NOMO-1 (cell line): ENCODE measurements around the gene GJC2.
"Not testable (repeated sequence)": the region's sequence is repeated elsewhere in the genome, so short reads cannot be mapped to it uniquely, and the experiment has no call there.

ENCODE experiments used
- DNase-seq, 2 experiments: peaks; one replicate each; lab custom pipeline; 2025; ENCODE audit not compliant: unreplicated experiment in 2 of 2; lab: John Stamatoyannopoulos, UW

Gene GJC2

DNA sequence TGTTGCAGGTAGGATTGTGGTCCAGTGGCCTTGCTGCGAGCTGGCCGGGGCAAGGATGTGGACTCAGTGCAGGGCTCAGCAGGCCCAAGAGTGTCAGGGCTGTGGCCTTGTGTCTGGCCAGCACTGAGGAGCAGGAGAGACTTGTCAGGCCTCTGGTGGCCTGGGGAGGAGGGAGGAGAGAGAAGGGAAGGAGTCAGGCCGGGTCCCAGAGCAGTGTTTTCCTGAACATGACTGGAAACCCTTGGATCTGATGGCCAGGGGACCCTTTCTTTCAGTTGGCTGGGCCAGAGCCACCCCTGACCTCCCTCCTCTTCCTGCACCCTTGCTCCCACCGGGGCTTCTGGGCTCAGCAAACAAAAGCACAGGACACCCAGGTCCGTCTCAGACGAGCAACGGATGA, 20.9 kb downstream of the GJC2 start:
- no peak for DNase-seq

DNA sequence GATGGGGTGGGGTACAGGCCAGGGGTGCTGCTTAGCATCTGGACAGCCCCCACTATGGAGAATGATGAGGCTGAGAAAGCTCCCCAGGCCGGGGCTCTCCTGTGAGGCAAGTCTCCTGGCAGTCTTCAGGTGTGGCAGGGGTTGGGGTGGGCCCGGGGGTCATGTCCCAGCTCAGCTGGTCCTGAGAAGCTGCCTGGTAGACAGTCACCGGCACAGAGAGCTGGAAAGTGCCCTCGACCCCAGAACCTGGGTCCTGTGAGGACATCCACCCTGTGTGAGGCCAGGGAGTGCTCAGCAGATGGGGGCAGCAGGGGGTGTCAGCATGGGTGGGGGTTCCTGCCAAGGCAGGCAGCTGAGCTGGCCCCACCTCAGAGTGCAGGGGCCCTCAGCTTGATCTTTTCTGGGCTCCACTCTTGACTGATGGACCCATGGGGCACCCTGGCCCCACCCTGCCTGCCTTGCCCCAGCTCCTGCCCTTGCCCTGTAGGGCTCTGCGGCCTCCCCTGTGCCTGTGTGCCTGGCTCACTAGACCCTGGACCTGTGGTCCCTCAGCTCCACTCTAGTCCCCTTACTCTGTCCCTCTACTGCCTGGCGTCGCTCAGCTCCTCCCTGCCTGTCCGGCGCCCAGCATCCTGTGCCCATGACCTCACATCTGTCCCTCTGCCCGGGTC, 21.6 kb downstream of the GJC2 start:
- no peak for DNase-seq

DNA sequence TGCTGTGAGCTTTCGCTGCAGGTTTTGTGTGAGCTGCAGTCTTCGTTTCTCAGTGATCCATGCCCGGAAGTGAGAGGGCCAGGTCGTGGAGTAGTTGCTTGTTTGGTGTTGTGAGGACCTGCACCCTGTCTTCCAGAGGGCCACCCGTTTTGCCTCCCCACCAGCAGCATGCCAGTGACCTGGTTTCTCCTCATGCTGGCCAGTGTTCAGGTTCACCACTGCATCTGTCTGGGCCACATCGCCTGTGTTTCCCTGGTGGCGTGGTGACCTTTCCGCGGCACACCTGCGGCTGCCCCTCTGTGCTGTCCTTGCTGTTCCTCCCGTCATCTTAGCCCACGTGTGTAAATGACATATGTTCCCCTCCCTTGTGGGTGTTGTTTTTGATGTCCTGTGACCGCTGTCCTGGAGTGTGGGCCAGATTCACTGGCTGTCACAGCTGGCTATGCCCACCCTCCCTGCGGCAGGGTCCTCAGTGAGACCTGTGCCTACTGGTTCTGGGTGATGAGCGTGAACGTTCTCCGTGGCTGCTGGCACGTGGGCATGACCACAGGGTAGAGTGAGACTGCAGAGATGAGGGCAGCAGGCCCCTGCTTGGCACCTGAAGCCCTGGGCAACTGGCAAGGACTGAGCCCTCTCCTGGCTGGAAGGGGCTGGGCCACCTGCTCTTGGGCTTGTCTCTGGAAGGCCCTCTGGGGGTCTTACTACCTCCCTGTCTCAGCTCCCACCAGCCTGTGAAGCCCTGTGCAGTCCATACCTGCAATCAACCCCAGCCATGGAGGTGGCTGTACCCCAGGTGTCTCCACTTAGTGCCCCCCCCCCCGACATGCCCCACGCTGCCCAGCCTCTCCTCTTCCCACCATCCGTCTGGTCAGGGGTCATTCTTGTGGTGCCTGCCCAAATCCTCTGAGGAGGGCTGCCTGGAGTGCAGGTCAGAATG, 23.1 kb downstream of the GJC2 start:
- DNase-seq = no peak

DNA sequence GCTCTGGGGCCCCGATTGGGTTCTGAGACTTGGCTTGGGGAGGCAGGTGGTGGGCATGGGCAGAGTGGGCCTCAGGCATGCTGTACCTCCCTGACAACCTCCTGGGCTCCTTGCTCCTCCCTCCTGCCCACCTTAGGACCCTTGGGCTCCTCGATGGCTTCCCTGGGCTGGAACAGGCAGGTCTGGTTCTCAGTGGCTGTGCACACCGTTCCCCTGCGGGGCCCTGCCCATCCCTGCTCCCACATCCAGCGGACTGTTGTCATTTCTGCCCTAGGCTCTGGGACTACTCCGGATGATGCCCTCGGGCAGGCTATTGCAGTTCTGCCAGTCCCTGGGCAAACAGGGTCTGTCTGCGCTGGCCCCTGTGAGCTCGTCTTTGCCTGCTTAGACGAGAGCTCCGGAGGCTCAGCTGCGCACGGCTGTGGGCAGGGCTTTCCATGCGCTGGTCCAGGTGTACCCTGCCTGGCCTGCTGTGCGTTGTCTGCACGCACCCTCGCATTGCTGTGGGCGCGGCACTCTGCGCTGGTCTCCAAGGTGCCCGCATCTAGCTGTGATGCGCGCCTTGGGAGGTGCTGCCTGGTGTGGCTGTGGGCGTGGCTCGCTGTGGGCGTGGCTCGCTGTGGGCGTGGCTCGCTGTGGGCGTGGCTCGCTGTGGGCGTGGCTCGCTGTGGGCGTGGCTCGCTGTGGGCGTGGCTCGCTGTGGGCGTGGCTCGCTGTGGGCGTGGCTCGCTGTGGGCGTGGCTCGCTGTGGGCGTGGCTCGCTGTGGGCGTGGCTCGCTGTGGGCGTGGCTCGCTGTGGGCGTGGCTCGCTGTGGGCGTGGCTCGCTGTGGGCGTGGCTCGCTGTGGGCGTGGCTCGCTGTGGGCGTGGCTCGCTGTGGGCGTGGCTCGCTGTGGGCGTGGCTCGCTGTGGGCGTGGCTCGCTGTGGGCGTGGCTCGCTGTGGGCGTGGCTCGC, 24.1 kb downstream of the GJC2 start:
- DNase-seq = not testable (repeated sequence)

DNA sequence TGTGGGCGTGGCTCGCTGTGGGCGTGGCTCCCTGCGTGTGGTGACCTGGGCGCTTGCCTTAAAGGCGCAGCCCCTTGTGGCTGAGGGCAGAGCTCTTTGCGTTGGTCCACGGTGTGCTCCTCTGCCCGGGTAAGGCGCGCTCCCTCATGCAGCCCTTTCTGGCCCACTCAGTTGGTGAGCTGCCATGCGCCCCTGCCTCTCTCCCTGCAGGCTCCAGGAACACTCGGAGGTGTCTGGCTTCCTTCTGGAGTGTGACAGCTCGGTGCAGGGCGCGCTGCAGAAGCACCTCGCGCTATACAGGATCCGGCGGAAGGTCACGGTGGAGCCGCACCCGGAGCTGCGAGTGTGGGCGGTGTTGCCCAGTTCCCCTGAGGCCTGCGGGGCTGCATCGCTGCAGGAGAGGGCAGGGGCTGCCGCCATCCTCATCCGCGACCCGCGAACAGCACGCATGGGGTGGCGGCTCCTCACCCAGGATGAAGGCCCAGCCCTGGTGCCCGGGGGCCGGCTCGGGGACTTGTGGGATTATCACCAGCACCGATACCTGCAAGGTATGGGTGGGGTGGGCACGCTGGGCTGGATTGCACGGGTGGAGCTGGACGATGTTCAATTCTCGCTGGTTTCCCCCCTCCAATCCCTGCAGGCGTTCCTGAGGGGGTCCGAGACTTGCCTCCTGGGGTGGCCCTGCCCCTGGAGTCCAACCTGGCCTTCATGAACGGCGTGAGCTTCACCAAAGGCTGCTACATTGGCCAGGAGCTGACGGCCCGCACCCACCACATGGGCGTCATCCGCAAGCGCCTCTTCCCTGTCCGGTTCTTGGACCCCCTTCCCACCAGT, 25.0 kb downstream of the GJC2 start:
- no peak for DNase-seq

DNA sequence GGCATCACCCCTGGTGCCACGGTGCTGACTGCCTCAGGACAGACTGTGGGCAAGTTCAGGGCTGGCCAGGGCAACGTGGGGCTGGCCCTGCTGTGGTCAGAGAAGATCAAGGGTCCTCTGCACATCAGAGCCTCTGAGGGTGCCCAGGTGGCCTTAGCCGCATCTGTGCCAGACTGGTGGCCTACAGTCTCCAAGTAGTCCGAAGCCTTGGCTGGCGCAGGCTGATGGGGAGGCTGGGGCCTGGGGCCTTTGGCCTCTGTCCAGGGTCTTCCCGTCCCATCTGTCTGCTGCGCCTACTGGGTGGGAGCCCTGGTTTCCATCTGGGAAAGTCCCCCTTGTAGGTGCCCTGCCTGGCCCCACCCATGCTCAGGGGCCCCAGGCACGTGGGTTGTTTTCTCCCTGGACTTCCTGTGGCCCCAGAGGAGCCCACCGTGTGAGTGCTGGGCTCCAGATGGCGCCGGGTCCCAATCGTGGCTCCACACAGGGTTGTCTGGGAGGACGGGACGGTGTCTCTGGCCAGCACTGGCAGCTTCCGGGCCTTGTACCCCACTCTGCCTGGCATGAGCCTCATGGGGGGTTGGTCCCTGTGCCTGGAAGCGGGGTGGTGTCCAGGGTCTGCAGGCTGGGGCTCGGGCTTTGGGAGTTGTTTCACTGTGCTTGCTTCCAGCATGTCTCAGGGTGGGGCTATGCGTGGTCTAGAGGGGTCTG, 25.7 kb downstream of the GJC2 start:
- DNase-seq = no peak

- no peak for DNase-seq
Measured at GRCh38 chr1:228176024-228176395, 26.3 kb downstream of the GJC2 start.

- DNase-seq = no peak
Measured at GRCh38 chr1:228176461-228177182, 26.9 kb downstream of the GJC2 start.

DNA sequence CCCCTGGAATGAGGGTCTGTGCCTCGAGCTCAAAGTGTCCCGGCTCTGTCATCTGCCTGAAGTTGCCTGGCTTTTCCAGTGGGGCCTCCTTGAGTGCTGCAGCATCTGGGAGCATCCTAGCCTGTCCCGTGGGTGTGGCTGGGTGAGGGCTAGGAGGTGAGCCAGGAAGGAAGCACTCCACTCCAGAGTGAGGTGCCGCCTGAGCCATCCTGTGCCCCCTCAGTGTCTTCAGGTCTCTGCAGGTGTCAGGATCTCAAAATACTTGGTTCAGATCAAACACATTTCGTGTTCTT, 27.4 kb downstream of the GJC2 start:
- DNase-seq = no peak

DNA sequence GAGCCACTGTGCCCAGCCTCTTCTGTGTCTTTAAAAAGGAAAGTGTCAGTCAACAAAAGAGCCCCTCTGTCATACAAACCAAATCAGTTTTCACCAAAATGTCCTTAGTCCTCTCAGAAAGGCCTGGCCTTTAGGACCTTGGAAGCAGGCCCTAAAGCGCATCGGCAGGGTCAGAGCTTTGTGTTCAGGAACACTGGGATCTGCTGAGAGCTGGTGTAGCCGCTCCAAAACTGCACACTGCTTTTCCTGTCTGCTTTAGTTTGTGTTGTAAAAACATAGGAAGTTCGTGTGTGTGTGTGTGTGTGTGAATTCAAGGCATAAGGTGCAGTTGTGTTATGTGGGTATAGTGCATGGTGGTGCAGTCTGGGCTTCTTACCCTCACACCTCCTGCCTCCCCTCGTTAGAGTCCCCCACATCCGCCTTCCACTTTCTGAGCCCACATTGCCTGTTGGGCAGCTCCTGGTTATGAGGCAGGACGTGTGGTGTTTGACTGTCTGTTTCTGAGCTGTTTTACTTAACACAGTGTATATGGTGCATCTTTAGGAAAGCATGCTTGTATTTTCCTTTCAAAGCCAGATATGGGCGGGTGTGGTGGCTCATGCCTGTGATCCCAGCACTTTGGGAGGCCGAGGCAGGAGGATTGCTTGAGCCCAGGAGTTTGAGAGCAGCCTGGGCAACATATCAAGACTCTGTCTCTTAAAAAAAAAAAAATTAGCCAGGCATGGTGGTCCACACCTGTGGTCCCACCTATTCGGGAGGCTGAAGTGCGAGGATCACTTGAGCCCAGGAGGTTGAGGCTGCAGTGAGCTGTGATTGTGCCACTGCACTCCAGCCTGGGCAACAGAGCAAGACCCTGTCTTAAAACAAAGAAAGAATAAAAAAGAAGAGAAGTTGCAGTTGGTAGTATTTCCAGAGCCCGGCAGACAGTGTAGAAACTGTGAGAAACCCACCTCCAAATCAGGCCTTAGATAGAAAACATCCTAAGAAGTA, 28.3 kb downstream of the GJC2 start:
- DNase-seq = no peak

DNA sequence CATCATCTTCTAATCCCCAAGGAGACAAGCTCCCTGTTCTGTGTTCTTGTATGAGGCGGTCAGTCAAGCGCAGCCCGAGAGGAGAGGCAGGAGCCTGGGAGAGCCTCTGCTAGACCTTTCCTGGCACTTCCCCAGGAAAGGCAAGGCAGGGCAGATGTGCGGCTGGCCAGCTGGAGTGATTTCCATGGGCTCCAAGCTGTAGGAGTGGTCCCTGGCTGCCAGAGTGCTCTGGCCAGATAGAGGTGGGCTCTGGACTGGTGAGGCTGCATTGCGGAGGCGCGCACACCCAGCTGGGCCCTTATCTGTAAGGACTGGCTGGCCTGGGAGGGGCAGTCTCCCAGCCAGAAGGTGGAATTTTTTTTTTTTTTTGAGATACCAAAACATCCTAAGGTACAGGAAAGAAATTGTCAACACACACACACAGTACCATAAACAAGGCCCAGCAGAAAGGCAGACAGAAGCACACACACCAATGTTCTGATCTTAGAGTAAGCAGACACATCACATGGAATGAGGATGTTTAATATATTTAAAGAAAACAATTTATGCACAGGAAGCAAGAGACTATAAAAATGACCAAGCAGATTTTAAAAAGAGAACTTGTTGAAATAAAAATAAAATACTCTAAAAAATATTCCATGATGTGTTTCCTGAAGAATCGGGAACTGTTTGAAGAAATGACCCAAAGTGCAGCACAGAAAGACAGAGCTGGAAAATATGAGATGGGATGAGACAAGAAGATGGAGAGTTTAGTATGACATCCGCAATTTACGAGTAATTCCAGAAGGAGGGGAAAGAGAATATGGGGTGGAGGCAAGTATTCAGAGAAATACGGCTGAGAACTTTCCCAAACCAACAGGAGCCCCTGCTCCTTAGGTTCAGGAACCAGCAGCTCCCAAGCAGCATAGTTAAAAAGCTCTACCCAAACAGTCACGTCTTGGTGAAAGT, 29.3 kb downstream of the GJC2 start:
- no peak for DNase-seq

- DNase-seq = no peak
Measured at GRCh38 chr1:228180271-228180958, 30.7 kb downstream of the GJC2 start.

- DNase-seq = no peak
Measured at GRCh38 chr1:228180959-228181644, 31.4 kb downstream of the GJC2 start.

DNA sequence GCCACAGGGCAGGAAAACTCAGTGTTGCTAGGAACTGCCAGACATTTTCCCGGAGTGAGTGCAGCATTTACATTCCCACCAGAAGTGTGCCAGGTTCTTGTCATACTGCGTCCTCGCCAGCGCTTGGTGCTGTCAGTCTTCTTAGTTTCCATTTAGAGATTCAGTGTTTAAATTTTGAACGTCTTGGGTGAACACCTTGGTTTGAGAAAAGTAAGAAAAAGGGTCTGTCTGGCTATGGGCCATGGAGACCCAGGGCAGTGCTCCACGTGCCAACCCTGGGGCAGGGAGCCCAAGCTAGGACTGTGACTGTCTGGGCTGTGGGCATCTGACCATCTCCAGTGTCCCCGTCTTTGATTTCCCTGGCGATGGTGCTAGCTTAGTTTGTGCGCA, 31.9 kb downstream of the GJC2 start:
- DNase-seq = no peak

DNA sequence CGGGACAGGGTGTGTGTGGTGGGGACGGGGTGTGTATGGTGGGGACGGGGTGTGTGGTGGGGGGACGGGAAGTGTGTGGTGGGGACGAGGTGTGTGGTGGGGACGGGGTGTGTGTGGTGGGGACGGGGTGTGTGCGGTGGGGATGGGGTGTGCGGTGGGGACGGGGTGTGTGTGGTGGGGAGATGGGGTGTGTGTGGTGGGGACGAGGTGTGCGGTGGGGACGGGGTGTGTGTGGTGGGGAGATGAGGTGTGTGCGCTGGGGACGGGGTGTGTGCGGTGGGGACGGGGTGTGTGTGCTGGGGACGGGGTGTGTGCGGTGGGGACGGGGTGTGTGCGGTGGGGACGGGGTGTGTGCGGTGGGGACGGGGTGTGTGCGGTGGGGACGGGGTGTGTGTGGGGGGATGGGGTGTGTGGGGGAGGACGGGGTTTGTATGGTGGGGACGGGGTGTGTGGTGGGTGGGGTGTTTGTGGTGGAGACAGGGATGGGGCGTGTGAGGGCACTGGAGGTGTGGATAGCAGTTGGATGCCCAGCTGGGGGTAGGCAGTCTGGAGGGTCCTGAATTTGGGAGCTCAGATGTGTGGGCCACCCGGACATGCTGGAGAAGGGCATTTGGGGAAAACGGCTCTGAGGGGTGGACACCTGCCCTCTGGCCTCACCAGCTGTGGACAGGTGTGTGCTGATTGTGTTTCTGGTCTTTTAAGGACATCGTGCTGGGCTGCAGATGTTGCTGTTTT, 32.7 kb downstream of the GJC2 start:
- no peak for DNase-seq
